Effector memory CD4-positive, alpha-beta T cell (primary cell): ENCODE measurements around the gene CTSA.

ENCODE experiments used
- DNase-seq, 3 donors: peaks; one replicate each; pipeline ENCODE4 v3.0.0-alpha.2; 2020
- H3K27ac ChIP-seq: 2 replicates; pipeline ENCODE4 v1.7.0; 2013; ENCODE audit warnings: mild to moderate bottlenecking, low read length, moderate library complexity; ENCODE audit not compliant: insufficient read depth, poor library complexity, severe bottlenecking
- H3K27me3 ChIP-seq: replicated peaks from 2 replicates; pipeline ENCODE4 v1.7.0; 2013; ENCODE audit warnings: mild to moderate bottlenecking, low read length; ENCODE audit not compliant: insufficient read depth, control insufficient read depth, poor library complexity, severe bottlenecking
- H3K36me3 ChIP-seq: 2 replicates; pipeline ENCODE4 v1.7.0; 2013; ENCODE audit warnings: mild to moderate bottlenecking, low read length, moderate library complexity; ENCODE audit not compliant: control insufficient read depth, insufficient read depth
- H3K4me1 ChIP-seq: 2 replicates; pipeline ENCODE4 v1.7.0; 2013; ENCODE audit warnings: low read length, mild to moderate bottlenecking; ENCODE audit not compliant: control insufficient read depth, insufficient read depth, poor library complexity, severe bottlenecking
- H3K4me3 ChIP-seq: 2 replicates; pipeline ENCODE4 v1.7.0; 2013; ENCODE audit warnings: low read length, low read depth, mild to moderate bottlenecking; ENCODE audit not compliant: insufficient read depth, poor library complexity, severe bottlenecking
- H3K9me3 ChIP-seq: 2 replicates; pipeline ENCODE4 v1.7.0; 2013; ENCODE audit warnings: mild to moderate bottlenecking, low read length, moderate library complexity; ENCODE audit not compliant: control insufficient read depth

CTSA gene

DNA sequence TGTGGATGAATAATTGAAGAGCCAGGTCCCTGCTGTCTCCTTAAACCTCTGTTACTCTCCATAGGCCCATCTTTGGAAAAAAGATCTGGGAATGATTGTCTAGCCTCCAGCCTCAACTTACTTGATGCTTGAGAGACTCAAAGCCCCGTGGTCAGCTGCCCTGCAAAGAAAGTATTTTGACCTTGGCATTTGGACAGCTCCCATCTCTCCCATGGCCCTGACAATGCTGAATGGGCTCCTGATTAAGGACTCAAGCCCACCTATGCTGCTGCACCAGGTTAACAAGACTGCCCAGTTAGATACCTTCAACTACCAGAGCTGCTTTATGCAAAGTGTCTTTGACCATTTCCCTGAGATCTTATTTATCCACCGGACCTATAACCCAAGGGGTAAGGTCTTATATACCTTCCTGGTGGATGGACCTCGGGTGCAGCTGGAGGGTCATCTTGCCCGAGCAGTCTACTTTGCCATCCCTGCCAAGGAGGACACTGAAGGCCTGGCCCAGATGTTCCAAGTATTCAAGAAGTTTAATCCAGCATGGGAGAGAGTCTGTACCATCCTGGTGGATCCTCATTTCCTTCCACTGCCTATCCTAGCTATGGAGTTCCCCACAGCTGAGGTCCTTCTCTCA lies 8.6 kb upstream of the CTSA start:
- Histone ChIP-seq H3K27me3 (no peaks in the 10 kb centered on the region), H3K36me3 (peaks cover 23% of the 10 kb centered on the region), H3K9me3 (no peaks in the 10 kb centered on the region), H3K4me3 (no peak overlapping the region), H3K4me1 (peaks cover 21% of the 10 kb centered on the region), H3K27ac (no peak overlapping the region)
- DNase-seq: no peak

DNA sequence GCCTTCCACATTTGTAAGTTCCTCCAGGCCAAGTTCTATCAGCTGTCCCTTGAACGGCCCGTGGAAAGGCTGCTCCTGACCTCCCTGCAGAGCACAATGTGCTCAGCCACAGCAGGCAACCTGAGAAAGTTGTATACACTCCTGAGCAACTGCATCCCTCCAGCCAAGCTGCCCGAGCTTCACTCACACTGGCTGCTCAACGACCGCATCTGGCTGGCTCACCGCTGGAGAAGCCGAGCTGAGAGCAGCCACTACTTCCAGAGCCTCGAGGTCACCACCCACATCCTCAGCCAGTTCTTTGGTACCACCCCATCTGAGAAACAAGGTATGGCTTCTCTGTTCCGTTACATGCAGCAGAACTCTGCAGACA lies 8.1 kb upstream of the CTSA start:
- H3K27me3 ChIP-seq: no peaks in the 10 kb centered on the region
- no peak overlapping the region for H3K27ac ChIP-seq
- H3K9me3 ChIP-seq: no peaks in the 10 kb centered on the region
- no peak for DNase-seq
- H3K4me3 ChIP-seq: no peak overlapping the region
- H3K36me3 ChIP-seq: peaks cover 19% of the 10 kb centered on the region
- H3K4me1 ChIP-seq: peaks cover 21% of the 10 kb centered on the region

- peaks cover 22% of the 10 kb centered on the region for H3K4me1 ChIP-seq
- H3K27me3 ChIP-seq: no peaks in the 10 kb centered on the region
- peaks cover 17% of the 10 kb centered on the region for H3K36me3 ChIP-seq
Observed at GRCh38 chr20:45886590-45887345, 4.4 kb upstream of the CTSA start.

DNA sequence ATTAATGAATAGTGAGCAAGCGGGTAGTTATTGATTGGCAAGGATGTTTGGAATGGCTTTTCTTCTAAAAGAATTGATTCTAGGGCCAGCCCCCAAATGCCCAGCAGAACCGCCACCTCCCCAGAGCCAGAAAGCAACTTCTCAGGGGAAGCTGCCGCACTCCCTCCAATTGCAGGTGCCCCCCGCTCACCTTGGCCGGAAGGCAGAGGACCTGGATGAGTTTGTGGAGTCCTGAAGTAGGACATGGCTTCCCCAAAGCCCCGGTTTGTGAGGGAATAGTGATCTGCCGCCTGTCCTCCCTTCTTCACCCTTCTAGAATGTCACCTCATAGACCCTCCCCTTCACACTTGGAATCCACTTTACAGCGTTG lies 3.8 kb upstream of the CTSA start, which contains the start of gene SPATA25:
TSS of gene SPATA25 (minus strand) at position 277 of the 370 bp plus-strand sequence. CDS start at position 245, 32 bp downstream.
- no peak within 1 kb of the TSS for H3K27ac ChIP-seq
- peaks cover 17% of the 10 kb centered on the region for H3K36me3 ChIP-seq
- no peak within 1 kb of the TSS for H3K4me3 ChIP-seq
- DNase-seq: no peak
- no peaks in the 10 kb centered on the region for H3K27me3 ChIP-seq
- peaks cover 25% of the 10 kb centered on the region for H3K4me1 ChIP-seq
- H3K9me3 ChIP-seq: no peaks in the 10 kb centered on the region

More at GRCh38 chr20:45886590-45887345, 4.4 kb upstream of the CTSA start:
- no peak for DNase-seq
- Histone ChIP-seq H3K4me3 (no peak overlapping the region), H3K9me3 (no peaks in the 10 kb centered on the region), H3K27ac (no peak overlapping the region)

DNA sequence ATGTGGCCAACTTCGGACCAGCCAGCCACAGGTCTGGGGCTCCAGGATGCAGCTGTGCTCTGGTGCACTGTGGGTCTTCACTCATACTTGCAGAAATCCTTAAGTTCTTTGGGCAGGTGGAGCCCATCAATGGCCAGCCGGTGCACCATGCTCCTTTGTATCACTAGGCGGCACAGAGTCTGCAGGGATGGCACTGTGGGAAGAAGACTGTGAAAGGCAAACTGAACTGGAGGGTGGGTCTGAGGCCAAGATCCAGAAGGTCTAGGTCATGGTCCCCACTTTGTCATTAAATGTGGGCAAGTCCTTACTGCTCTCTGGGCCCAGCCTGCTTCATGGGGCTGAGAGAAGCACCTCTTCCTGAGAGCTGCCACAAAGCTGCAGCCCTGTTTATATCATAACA lies 2.5 kb upstream of the CTSA start:
- H3K4me1 ChIP-seq: peaks cover 26% of the 10 kb centered on the region

GRCh38 chr20:45890077-45890984 lies 804 bp upstream of the CTSA start:
- Histone ChIP-seq H3K27ac (peak overlapping the region; percentile 63), H3K4me3 (peak overlapping the region; percentile 82), H3K36me3 (peaks cover 7% of the 10 kb centered on the region), H3K4me1 (peaks cover 15% of the 10 kb centered on the region), H3K9me3 (no peaks in the 10 kb centered on the region), H3K27me3 (no peaks in the 10 kb centered on the region)
- peak in 1 of 3 donors; percentile 16 for DNase-seq

More for the DNA sequence above, 2.5 kb upstream of the CTSA start:
- DNase-seq: no peak
- Histone ChIP-seq H3K4me3 (no peak overlapping the region), H3K27me3 (no peaks in the 10 kb centered on the region), H3K36me3 (peaks cover 5% of the 10 kb centered on the region), H3K27ac (no peak overlapping the region), H3K9me3 (no peaks in the 10 kb centered on the region)

GRCh38 chr20:45892049-45892825 lies 1.1 kb downstream of the CTSA start:
- Histone ChIP-seq H3K27ac (peak overlapping the region; percentile 63), H3K36me3 (peaks cover 13% of the 10 kb centered on the region), H3K4me1 (peaks cover 14% of the 10 kb centered on the region), H3K9me3 (no peaks in the 10 kb centered on the region), H3K4me3 (peak overlapping the region; percentile 82), H3K27me3 (no peaks in the 10 kb centered on the region)
- no peak for DNase-seq

DNA sequence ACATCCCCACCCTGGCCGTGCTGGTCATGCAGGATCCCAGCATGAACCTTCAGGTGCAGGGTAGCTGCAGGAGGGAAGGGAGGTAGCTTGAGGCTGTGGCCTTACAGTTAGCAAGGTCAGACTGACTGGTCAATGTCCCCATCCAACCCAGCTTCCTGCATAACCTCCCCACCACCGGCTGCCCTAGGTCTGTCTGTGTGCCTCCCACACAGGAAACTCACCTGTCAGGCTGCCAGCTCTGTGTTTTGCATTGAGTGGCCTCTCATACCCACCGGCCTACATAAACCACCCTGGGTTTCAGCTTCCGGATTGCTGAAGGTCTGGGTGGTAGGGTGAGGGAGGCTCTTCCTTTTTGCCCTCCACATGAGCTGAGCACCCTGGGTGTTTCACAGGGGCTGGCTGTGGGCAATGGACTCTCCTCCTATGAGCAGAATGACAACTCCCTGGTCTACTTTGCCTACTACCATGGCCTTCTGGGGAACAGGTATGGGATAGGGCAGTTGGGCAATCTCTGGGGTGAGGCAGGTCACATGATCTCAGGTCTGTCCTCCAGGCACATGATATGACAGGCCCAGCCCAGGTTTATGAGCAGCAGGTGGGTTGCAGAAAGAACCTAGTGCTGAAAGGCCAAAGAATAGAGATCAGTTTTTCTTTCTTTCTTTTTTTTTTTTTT lies 1.8 kb downstream of the CTSA start:
- Histone ChIP-seq H3K4me3 (no peak overlapping the region), H3K27me3 (no peaks in the 10 kb centered on the region), H3K36me3 (peaks cover 19% of the 10 kb centered on the region), H3K4me1 (peaks cover 14% of the 10 kb centered on the region), H3K27ac (no peak overlapping the region), H3K9me3 (no peaks in the 10 kb centered on the region)
- no peak for DNase-seq

DNA sequence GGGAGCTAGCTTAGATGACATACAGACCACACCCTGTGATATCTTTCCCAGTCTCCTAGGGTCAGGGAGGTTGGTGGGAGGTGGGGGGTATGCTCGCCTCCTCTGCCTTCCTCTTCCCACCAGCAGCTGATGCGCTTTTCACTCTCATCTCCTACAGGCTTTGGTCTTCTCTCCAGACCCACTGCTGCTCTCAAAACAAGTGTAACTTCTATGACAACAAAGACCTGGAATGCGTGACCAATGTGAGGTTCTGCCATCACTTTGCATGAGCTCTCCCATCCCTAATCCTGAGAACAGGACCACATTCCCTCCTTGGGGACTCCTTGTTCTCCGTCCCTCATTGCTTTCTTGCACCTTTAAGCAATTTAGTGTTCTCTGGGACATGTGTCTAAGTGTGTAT lies 2.7 kb downstream of the CTSA start:
- Histone ChIP-seq H3K27ac (no peak overlapping the region), H3K36me3 (peaks cover 27% of the 10 kb centered on the region), H3K27me3 (no peaks in the 10 kb centered on the region), H3K4me3 (no peak overlapping the region), H3K4me1 (peaks cover 14% of the 10 kb centered on the region), H3K9me3 (no peaks in the 10 kb centered on the region)
- no peak for DNase-seq
